Small intestine (tissue), 7 donors: ENCODE data around the gene HDAC11. TPM values are rescaled to one million over a fixed set of nuclear protein-coding genes. Genes with fewer than 3 reads are reported as not detected.

ENCODE experiments used
- DNase-seq, 2 donors: peaks; one replicate each; pipeline versions ENCODE4 v3.0.0 to v3.0.0-alpha.2; 2013
- FAIRE-seq: peaks from 2 replicates; lab custom pipeline; 2012; peaks lifted over from hg19 to GRCh38; lab: Jason Lieb, UNC
- H3K27ac ChIP-seq, 3 donors: one replicate each; pipeline ENCODE4 v1.5.1; 2013; ENCODE audit warnings: low read length in 2 of 3, mild to moderate bottlenecking in 2 of 3, control low read depth in 1 of 3, inconsistent platforms in 1 of 3, low read depth in 1 of 3, moderate library complexity in 1 of 3
- H3K27me3 ChIP-seq, 3 donors: one replicate each; pipeline ENCODE4 v1.6.1; 2013; ENCODE audit warnings: low read length in 3 of 3, inconsistent platforms in 1 of 3; ENCODE audit not compliant: control insufficient read depth in 3 of 3, insufficient read depth in 3 of 3
- H3K36me3 ChIP-seq, 3 donors: one replicate each; pipeline ENCODE4 v1.6.1; 2013; ENCODE audit warnings: low read length in 3 of 3, inconsistent platforms in 1 of 3, low read depth in 1 of 3, mild to moderate bottlenecking in 1 of 3, moderate library complexity in 1 of 3; ENCODE audit not compliant: control insufficient read depth in 3 of 3, insufficient read depth in 2 of 3
- H3K4me1 ChIP-seq, 3 donors: one replicate each; pipeline ENCODE4 v1.6.1; 2013; ENCODE audit warnings: low read length in 2 of 3, inconsistent platforms in 1 of 3, low read depth in 1 of 3, mild to moderate bottlenecking in 1 of 3, moderate library complexity in 1 of 3; ENCODE audit not compliant: control insufficient read depth in 3 of 3, insufficient read depth in 2 of 3
- H3K4me3 ChIP-seq, 3 donors: one replicate each; pipeline ENCODE4 v1.5.1; 2013; ENCODE audit warnings: low read length in 3 of 3, control low read depth in 1 of 3, inconsistent platforms in 1 of 3, low read depth in 1 of 3, mild to moderate bottlenecking in 1 of 3, moderate library complexity in 1 of 3
- H3K9me3 ChIP-seq, 2 donors: one replicate each; pipeline ENCODE4 v1.6.1; 2013; ENCODE audit warnings: low read depth in 1 of 2, low read length in 1 of 2; ENCODE audit not compliant: control insufficient read depth in 2 of 2, insufficient read depth in 1 of 2
- WGBS, 3 donors: extraction: QIAGEN DNeasy Blood & Tissue Kit; methylation state at CpG; one replicate each; pipeline ENCODE4 v1.1.7; 2013; 5-methylcytosine and 5-hydroxymethylcytosine counted together
- polyA plus RNA-seq, 4 donors: library from polyadenylated mRNA; stranded (reverse) in 3 of 4; unstranded in 1 of 4; fragments of 200-250 nt in 3 of 4; fragments of 120-200 nt in 1 of 4; gene quantifications; one replicate each; pipeline versions ENCODE4 v1.2.1 to v1.2.3, GENCODE V29; 2013
- donor health status: healthy with polysubstance abuse.
- donor health status: control.
- donor health status: control.
- donor health status: Bipolar disorder and iron deficiency.
- donor health status: healthy.

Gene HDAC11
- polyA plus RNA-seq, 4 donors: 12.4 to 20.8 (median 18.7) TPM

DNA sequence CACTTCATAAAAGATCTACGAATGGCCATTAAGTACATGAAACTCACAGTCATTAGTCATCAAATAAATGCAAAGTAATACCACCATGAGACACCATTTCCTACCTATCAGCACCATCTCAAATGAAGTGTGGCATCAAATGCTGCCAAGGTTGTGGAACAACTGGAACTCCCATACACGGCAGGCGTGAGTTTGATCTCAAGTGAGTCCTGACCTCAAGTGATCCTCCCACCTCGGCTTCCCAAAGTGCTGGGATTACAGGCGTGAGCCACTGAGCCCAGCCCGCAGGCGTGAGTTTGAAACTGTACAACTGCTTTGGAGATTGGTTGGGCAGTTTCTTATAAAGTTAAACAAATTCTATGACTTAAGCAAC, 28.8 kb upstream of the HDAC11 start:
- WGBS, 3 donors: 1 to 5% (median 4%) methylated on average over 7 of the region's 7 CpGs
- DNase-seq: no peak
- H3K27ac ChIP-seq: peak overlapping the region in 2 of 3 donors; percentile 32 to 65

DNA sequence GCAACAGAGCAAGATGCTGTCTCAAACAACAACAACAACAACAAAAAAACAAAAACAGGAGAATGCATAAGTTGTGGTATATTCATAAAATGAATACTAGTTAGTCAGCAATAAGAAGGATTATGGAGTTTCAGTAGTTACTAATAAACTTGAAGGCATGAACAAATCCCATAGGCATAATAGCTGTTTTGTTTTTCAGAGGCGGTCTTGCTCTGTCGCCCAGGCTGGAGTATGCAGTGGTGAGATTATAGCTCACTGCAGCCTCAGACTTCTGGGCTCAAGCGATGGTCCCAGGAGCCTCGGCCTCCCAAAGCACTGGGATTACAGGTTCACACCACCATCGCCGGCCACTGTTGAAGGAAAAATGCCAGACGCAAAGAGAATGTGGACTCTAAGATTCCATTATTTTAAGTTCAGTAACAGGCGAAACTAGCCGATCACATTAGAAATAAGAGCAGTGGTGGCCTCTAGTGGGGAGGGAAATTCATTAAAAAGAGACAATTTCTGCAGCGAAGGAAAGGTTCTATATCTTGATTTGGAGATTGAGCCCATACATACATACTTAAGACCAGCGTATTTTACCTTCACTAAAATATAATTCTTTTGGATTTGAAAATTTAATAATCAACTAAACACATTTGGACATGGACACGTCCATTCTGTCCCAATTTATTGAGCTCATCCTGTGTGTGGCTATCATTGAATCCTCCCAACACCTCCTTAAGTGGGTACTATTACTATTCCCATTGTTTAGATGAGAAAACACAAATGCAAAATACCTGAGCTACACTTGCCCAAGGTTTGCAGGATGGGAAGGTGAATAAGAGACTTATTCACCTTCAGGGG, 27.4 kb upstream of the HDAC11 start:
- H3K27ac ChIP-seq: peak overlapping the region in 2 of 3 donors; percentile 17 to 96

More for the DNA sequence above, 28.8 kb upstream of the HDAC11 start:
- H3K27me3 ChIP-seq: no peaks in the 10 kb centered on the region
- H3K36me3 ChIP-seq: no peaks in the 10 kb centered on the region
- H3K4me1 ChIP-seq: peaks cover 0 to 4% (median 0%) of the 10 kb centered on the region in 3 donors
- no peak for FAIRE-seq
- peak overlapping the region in 2 of 3 donors; percentile 54 to 66 for H3K4me3 ChIP-seq
- H3K9me3 ChIP-seq: no peaks in the 10 kb centered on the region

DNA sequence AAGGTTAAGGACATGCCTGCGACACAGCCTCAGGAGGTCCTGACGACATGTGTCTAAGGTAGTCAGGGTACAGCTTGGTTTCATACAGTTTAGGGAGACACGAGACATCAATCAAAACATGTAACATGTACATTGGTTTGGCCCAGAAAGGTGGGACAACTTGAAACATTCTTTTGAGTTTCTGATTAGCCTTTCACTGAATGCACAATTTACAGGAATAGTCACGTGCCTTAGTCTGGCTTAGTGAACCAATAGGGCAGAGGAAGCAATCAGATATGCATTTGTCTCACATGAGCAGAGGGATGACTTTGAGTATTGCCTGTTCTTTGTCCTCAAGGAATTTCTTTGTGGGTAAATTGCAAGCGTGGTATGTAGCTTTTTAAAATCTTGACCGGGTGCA, 24.5 kb upstream of the HDAC11 start:
- FAIRE-seq: no peak
- H3K9me3 ChIP-seq: no peaks in the 10 kb centered on the region
- H3K4me3 ChIP-seq: no peak overlapping the region
- 74 to 81% (median 80%) methylated on average over 6 of the region's 6 CpGs for WGBS, 3 donors
- H3K36me3 ChIP-seq: no peaks in the 10 kb centered on the region
- no peaks in the 10 kb centered on the region for H3K27me3 ChIP-seq
- DNase-seq: peak in 1 of 2 donors; percentile 36
- no peak overlapping the region for H3K27ac ChIP-seq
- peaks cover 0 to 4% (median 0%) of the 10 kb centered on the region in 3 donors for H3K4me1 ChIP-seq

More for the DNA sequence above, 27.4 kb upstream of the HDAC11 start:
- DNase-seq: peak; percentile 71 to 76
- no peak for FAIRE-seq
- Histone ChIP-seq H3K36me3 (no peaks in the 10 kb centered on the region), H3K27me3 (no peaks in the 10 kb centered on the region), H3K4me3 (peak overlapping the region in 1 of 3 donors; percentile 54), H3K4me1 (peaks cover 0 to 4% (median 0%) of the 10 kb centered on the region in 3 donors), H3K9me3 (no peaks in the 10 kb centered on the region)
- 8 to 18% (median 10%) methylated on average over 12 of the region's 12 CpGs for WGBS, 3 donors

DNA sequence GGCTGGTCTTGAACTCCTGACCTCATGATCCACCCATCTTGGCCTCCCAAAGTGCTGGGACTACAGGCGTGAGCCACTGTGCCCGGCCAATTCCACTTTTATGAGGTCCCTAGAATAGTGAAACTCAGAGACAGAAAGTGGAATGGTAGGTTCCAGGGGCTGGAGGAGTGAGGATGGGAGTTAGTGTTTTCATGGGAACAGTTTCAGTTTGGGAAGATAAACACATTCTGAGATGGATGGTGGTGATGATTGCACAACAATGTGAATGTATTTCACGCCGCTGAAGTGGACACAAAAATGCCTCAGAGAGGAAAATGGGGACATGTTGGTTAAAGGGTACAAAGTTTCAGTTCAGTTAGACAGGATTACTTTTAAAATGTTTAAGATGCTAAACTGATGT, 22.5 kb upstream of the HDAC11 start:
- Histone ChIP-seq H3K27me3 (no peaks in the 10 kb centered on the region), H3K4me1 (no peaks in the 10 kb centered on the region), H3K9me3 (no peaks in the 10 kb centered on the region), H3K27ac (no peak overlapping the region), H3K4me3 (no peak overlapping the region), H3K36me3 (no peaks in the 10 kb centered on the region)
- FAIRE-seq (no peak), DNase-seq (no peak)
- 71 to 75% (median 74%) methylated on average over 4 of the region's 4 CpGs for WGBS, 3 donors

DNA sequence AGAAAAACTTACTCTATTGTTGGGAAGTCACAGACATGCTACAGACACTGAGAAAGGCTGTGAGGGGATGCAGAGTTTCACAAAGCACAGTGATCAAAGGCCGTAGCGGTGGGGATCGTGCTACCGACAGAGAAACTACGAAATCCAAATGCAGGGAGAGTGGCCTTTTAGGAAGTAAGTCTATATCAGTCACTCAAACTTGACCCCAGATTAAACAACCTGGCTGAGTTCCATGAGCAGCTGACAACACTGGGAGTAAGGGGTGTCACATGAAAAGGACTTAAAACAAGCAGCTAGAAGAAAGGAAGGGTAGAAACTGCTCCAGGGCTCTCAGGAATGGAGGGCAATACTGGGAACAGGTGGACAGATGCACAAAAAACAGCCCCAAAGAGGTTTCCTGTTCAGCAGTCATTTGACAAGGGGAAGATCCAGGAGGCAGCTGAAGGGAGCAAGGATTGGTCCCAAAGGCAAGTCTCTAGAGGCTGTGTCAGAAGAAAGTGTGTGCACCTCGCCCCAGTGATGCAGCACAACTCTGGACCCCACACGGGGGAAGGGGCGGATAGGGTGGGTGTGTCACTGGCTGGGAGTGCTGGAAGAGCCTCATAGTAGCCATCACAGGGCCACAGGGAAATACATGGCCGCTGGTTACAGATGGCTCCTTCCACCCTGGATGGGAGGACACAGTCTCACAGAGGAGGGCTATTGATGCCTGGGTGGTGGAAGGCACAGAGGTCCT, 20.3 kb upstream of the HDAC11 start:
- 67 to 78% (median 75%) methylated on average over 9 of the region's 9 CpGs for WGBS, 3 donors
- H3K9me3 ChIP-seq: no peaks in the 10 kb centered on the region
- FAIRE-seq (no peak), DNase-seq (no peak)
- H3K4me3 ChIP-seq: no peak overlapping the region
- no peak overlapping the region for H3K27ac ChIP-seq
- H3K36me3 ChIP-seq: no peaks in the 10 kb centered on the region
- no peaks in the 10 kb centered on the region for H3K4me1 ChIP-seq
- H3K27me3 ChIP-seq: no peaks in the 10 kb centered on the region

DNA sequence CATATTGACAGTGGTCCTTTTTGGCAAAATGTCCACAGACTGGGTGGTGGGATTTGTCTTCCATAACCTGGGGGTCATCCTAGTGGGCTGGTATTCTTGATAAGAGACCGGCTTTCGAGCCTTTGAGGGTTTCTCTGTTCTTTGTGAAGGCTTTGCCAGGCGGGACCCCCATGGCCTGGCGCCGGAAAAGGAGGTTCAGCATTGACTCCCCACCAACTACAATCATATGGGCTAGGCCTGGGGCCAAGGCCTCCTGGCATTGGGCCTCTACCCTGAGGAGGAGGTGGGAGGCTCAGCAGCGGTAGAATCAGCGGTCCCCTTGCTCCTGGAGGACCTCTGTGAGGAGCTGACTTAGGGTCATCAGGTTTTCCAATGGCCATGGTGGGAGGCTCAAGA, 19.8 kb upstream of the HDAC11 start:
- no peak for FAIRE-seq
- Histone ChIP-seq H3K4me1 (no peaks in the 10 kb centered on the region), H3K27ac (no peak overlapping the region), H3K9me3 (no peaks in the 10 kb centered on the region), H3K36me3 (no peaks in the 10 kb centered on the region), H3K27me3 (no peaks in the 10 kb centered on the region), H3K4me3 (no peak overlapping the region)
- no peak for DNase-seq
- WGBS, 3 donors: 93 to 97% (median 95%) methylated on average over 7 of the region's 7 CpGs

DNA sequence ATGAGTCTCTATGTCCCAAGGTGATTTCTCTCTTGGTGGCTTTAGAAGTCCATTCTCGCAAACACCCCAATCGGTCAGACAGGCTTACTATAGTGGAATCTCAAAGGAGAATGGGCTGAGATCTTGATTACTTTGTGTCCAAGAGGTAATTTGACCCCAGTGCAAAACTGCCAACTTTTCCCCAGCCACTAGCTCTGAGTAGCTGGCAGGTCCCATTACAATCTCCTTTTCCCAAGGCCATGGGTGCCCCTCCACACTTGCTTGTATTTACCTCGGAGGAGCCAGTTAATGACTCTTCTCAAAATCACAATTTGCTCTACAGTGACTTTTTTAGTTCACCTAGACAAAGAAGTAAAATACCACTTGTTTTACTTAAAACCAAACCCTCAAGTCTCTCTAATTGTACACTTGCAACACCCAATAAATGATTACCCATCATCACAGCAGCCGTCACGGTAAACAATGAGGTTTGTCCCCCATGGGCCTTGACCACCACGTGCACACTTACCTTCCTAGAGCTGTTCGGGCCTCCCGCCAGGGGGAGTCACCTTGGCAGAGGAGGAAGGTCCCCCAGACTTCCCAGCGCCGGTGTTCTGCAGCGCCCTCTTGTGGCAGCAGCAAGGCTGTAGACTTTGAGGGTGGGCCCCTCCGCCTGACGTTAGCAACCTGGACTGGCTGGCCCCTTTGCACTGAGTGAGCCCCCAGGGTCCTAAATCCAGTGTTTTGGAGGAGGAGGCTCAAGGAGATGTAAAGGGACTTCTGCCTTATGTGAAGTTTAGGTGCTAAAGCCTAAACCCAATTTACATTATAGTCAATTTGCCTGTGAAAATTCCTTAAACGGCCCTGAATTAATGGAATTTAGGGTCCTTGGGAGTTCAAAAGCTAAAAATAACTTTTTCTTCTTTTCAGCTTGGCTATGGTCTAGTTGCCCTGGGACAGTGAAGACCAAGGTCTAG, 18.7 kb upstream of the HDAC11 start:
- DNase-seq (peak; percentile 61 to 86), FAIRE-seq (no peak)
- Histone ChIP-seq H3K36me3 (no peaks in the 10 kb centered on the region), H3K4me1 (no peaks in the 10 kb centered on the region), H3K9me3 (no peaks in the 10 kb centered on the region), H3K4me3 (no peak overlapping the region), H3K27ac (no peak overlapping the region), H3K27me3 (no peaks in the 10 kb centered on the region)
- WGBS, 3 donors: 36 to 40% (median 36%) methylated on average over 13 to 14 of the region's 14 CpGs
